Mucosa of descending colon (tissue), 3 donors: ENCODE data around the gene IL3RA. TPM values are rescaled to one million over a fixed set of nuclear protein-coding genes. Genes with fewer than 3 reads are reported as not detected.

Source experiments
- ATAC-seq: fragments of 200-7000 bp; cut with Tn5 transposase; one replicate; pipeline ENCODE4 v1.9.1; 2020; ENCODE audit warnings: mild to moderate bottlenecking, moderate library complexity
- DNase-seq, 3 donors: peaks; one replicate each; pipeline ENCODE4 v3.0.0-alpha.2; 2020
- H3K36me3 ChIP-seq: fragments of 200-600 bp; one replicate; pipeline ENCODE4 v1.8.0; 2021; ENCODE audit warnings: low read depth, mild to moderate bottlenecking
- H3K4me1 ChIP-seq: fragments of 200-600 bp; one replicate; pipeline ENCODE4 v1.8.0; 2021; ENCODE audit warnings: low read depth, mild to moderate bottlenecking
- H3K4me3 ChIP-seq: fragments of 200-600 bp; one replicate; pipeline ENCODE4 v1.8.0; 2021; ENCODE audit warnings: mild to moderate bottlenecking
- H3K9me3 ChIP-seq: fragments of 200-600 bp; one replicate; pipeline ENCODE4 v1.8.0; 2021; ENCODE audit warnings: mild to moderate bottlenecking
- CTCF ChIP-seq: fragments of 200-600 bp; IDR thresholded peaks from one replicate; pipeline ENCODE4 v1.8.0; 2022; ENCODE audit warnings: antibody characterized with exemption, mild to moderate bottlenecking
- intact Hi-C, 2 donors: fragments of 100-400 bp; cut with DNase I in 1 of 2; cut with micrococcal nuclease in 1 of 2; formaldehyde crosslinking; loops; one replicate each; pipeline versions ENCODE4 v1.11.0 to v1.11.1; 2022; cut with DNase I, micrococcal nuclease
- total RNA-seq, 3 donors: library from RNA; stranded (reverse); fragmentation: NEBNext Ultra II Directional in 2 of 3; extraction: Animal tissue kit (Norgen Biotek cat#: 25700) in 2 of 3; gene quantifications; one replicate each; pipeline versions ENCODE4 v1.2.1 to v1.2.4, GENCODE V29; 2021 to 2023
- donor health status: DM: no; HTN: no; CAD: no; lungs with moderate emphysema.
- donor health status: DM: no; HTN: no; CAD: no.
- donor health status: DM: no; HTN: yes; CAD: no.

The IL3RA gene
- total RNA-seq, 3 donors from 2014 or later = 6.3 to 11.6 (median 8.5) TPM

GRCh38 chrX:1419545-1420355 is 83.2 kb downstream of the IL3RA start:
- DNase-seq = peak in 2 of 3 donors; percentile 26 to 43
- H3K36me3 ChIP-seq = no peaks in the 10 kb centered on the region
- ATAC-seq = peak; percentile 8

GRCh38 chrX:1420371-1420770 is 83.8 kb downstream of the IL3RA start:
- ATAC-seq = no peak
- intact Hi-C loops = no loop called here
- peaks cover 22% of the 10 kb centered on the region for H3K9me3 ChIP-seq
- H3K4me3 ChIP-seq = no peak overlapping the region
- H3K4me1 ChIP-seq = no peaks in the 10 kb centered on the region
- no peak for TF ChIP-seq CTCF
- peak in 2 of 3 donors; percentile 27 to 45 for DNase-seq
- no peaks in the 10 kb centered on the region for H3K36me3 ChIP-seq

More at GRCh38 chrX:1419545-1420355, 83.2 kb downstream of the IL3RA start:
- Histone ChIP-seq H3K4me1 (no peaks in the 10 kb centered on the region), H3K4me3 (no peak overlapping the region), H3K9me3 (peaks cover 22% of the 10 kb centered on the region)
- intact Hi-C loops = no loop called here
- TF ChIP-seq CTCF = no peak

- ATAC-seq = no peak
- Histone ChIP-seq H3K9me3 (peaks cover 22% of the 10 kb centered on the region), H3K4me1 (no peaks in the 10 kb centered on the region), H3K36me3 (no peaks in the 10 kb centered on the region), H3K4me3 (no peak overlapping the region)
- peak in 2 of 3 donors; percentile 8 to 15 for DNase-seq
- intact Hi-C loops = no loop called here
- TF ChIP-seq CTCF = no peak
Measured at GRCh38 chrX:1421433-1422134, 85.0 kb downstream of the IL3RA start.

- Histone ChIP-seq H3K4me1 (no peaks in the 10 kb centered on the region), H3K4me3 (no peak overlapping the region), H3K9me3 (peaks cover 22% of the 10 kb centered on the region), H3K36me3 (no peaks in the 10 kb centered on the region)
- DNase-seq (peak in 1 of 3 donors; percentile 4), ATAC-seq (no peak)
- TF ChIP-seq CTCF = no peak
- intact Hi-C loops = no loop called here
Measured at GRCh38 chrX:1422135-1422465, 85.5 kb downstream of the IL3RA start.

GRCh38 chrX:1423215-1423614 is 86.6 kb downstream of the IL3RA start:
- DNase-seq = no peak

More at GRCh38 chrX:1423215-1423614, 86.6 kb downstream of the IL3RA start:
- intact Hi-C loops = no loop called here
- no peak for ATAC-seq
- H3K4me1 ChIP-seq = no peaks in the 10 kb centered on the region
- no peaks in the 10 kb centered on the region for H3K36me3 ChIP-seq
- H3K4me3 ChIP-seq = no peak overlapping the region
- TF ChIP-seq CTCF = no peak
- peaks cover 19% of the 10 kb centered on the region for H3K9me3 ChIP-seq
